HCT116 (cell line): Measurements from ENCODE around the gene UBE2E2. TPM values are rescaled to one million over a fixed set of nuclear protein-coding genes. Genes with fewer than 3 reads are reported as not detected.

Experiments used
- ATAC-seq: fragments of 200-7000 bp; cut with Tn5 transposase; 2 replicates; pipeline ENCODE4 v1.9.1; 2020; ENCODE audit warnings: mild to moderate bottlenecking, moderate library complexity
- BruUV-seq: library from RNA; stranded (reverse); fragments of 400-500 nt; replicated peaks from 2 replicates; lab custom pipeline; 2021; lab: Mats Ljungman, UMichigan
- CTCF ChIA-PET: fragments of 300-600 bp; sonication (Branson Sonifier 250); formaldehyde crosslinking; loops from one replicate; lab custom pipeline; 2021; ENCODE audit warnings: antibody characterized with exemption; lab: Charles Lee
- POLR2A ChIA-PET: fragments of 300-600, 350-600 bp; sonication (Branson Sonifier 250); formaldehyde crosslinking; loops from one replicate; lab custom pipeline; 2021; ENCODE audit warnings: antibody characterized with exemption; lab: Charles Lee
- RAD21 ChIA-PET, 2 experiments: fragments of 300-600 bp; sonication (Branson Sonifier 250); formaldehyde crosslinking; loops; one replicate each; lab custom pipeline; 2023; ENCODE audit warnings: low total read pairs in 2 of 2; ENCODE audit not compliant: uncharacterized antibody in 2 of 2, unreplicated experiment in 2 of 2, low non-redundant PET in 1 of 2; lab: Charles Lee
- DNase-seq: peaks from one replicate; pipeline ENCODE4 v3.0.0-alpha.2; 2010; ENCODE audit warnings: low read depth, low spot score
- H2AFZ ChIP-seq: fragments of 200-600 bp; shearing (Covaris generic), sonication (generic); 2 replicates; pipeline ENCODE4 v1.6.1; 2017; ENCODE audit warnings: low read depth, mixed run types, mixed read lengths, antibody characterized with exemption, low read length; ENCODE audit not compliant: poor library complexity, severe bottlenecking
- H3K27ac ChIP-seq: 2 replicates; pipeline ENCODE4 v1.5.1; 2012; ENCODE audit warnings: low read depth, low read length
- H3K27me3 ChIP-seq: fragments of 200-600 bp; sonication (generic); 2 replicates; pipeline ENCODE4 v1.6.1; 2016; ENCODE audit warnings: mixed run types, low read length, mixed read lengths; ENCODE audit not compliant: insufficient read depth
- H3K36me3 ChIP-seq, 2 experiments: fragments of 200-500 bp in 1 of 2; fragments of 200-600 bp in 1 of 2; sonication (Bioruptor generic) in 1 of 2; sonication (generic) in 1 of 2; 2 replicates each; pipeline versions ENCODE4 v1.5.1 to v1.6.1; 2014 to 2016; ENCODE audit warnings: low read length in 2 of 2, inconsistent platforms in 1 of 2, mixed read lengths in 1 of 2, mixed run types in 1 of 2; ENCODE audit not compliant: insufficient read depth in 2 of 2, control insufficient read depth in 1 of 2
- H3K4me1 ChIP-seq, 2 experiments: fragments of 200-600 bp in 1 of 2; sonication (generic) in 1 of 2; 2 replicates each; pipeline versions ENCODE4 v1.5.1 to v1.6.1; 2012 to 2017; ENCODE audit warnings: low read length in 2 of 2, inconsistent platforms in 1 of 2, mild to moderate bottlenecking in 1 of 2, mixed read lengths in 1 of 2, mixed run types in 1 of 2, moderate library complexity in 1 of 2; ENCODE audit not compliant: insufficient read depth in 2 of 2, control insufficient read depth in 1 of 2
- H3K4me2 ChIP-seq: fragments of 200-600 bp; sonication (generic); 2 replicates; pipeline ENCODE4 v1.6.1; 2017; ENCODE audit warnings: mixed run types, low read length, mixed read lengths
- H3K4me3 ChIP-seq, 2 experiments: fragments of 200-600 bp in 1 of 2; sonication (generic) in 1 of 2; replicated peaks in 1 of 2; 2 replicates each; pipeline ENCODE4 v1.5.1; 2011 to 2016; ENCODE audit warnings: low read length in 2 of 2, control low read depth in 1 of 2, low read depth in 1 of 2, mild to moderate bottlenecking in 1 of 2, mixed read lengths in 1 of 2, mixed run types in 1 of 2
- H3K79me2 ChIP-seq: fragments of 200-600 bp; sonication (generic); 2 replicates; pipeline ENCODE4 v1.6.1; 2017; ENCODE audit warnings: mild to moderate bottlenecking, mixed run types, low read length, moderate library complexity, mixed read lengths; ENCODE audit not compliant: insufficient read depth
- H3K9ac ChIP-seq: fragments of 200-600 bp; sonication (generic); 2 replicates; pipeline ENCODE4 v1.6.1; 2016; ENCODE audit warnings: low read length, mixed read lengths
- H3K9me2 ChIP-seq: fragments of 200-600 bp; sonication (generic), shearing (Covaris generic); 2 replicates; pipeline ENCODE4 v1.6.1; 2017; ENCODE audit warnings: mixed run types, mild to moderate bottlenecking, moderate library complexity; ENCODE audit not compliant: insufficient read depth
- H3K9me3 ChIP-seq, 2 experiments: fragments of 200-500 bp in 1 of 2; fragments of 200-600 bp in 1 of 2; sonication (Bioruptor generic) in 1 of 2; sonication (generic) in 1 of 2; 2 replicates each; pipeline ENCODE4 v1.6.1; 2014 to 2017; ENCODE audit warnings: low read length in 2 of 2, mixed read lengths in 2 of 2, inconsistent platforms in 1 of 2, low read depth in 1 of 2, mild to moderate bottlenecking in 1 of 2, mixed run types in 1 of 2, moderate library complexity in 1 of 2; ENCODE audit not compliant: control insufficient read depth in 1 of 2, insufficient read depth in 1 of 2
- H4K20me1 ChIP-seq: fragments of 200-600 bp; sonication (generic), shearing (Covaris generic); 2 replicates; pipeline ENCODE4 v1.6.1; 2017; ENCODE audit warnings: mixed run types, mild to moderate bottlenecking, moderate library complexity; ENCODE audit not compliant: insufficient read depth
- CEBPB ChIP-seq: IDR thresholded peaks from 2 replicates; pipeline ENCODE4 v1.6.1; 2012; ENCODE audit warnings: low read depth
- EGR1 ChIP-seq: IDR thresholded peaks from 2 replicates; pipeline ENCODE4 v1.6.1; 2012; ENCODE audit warnings: low read depth
- ELF1 ChIP-seq: IDR thresholded peaks from 2 replicates; pipeline ENCODE4 v1.6.1; 2012; ENCODE audit warnings: low read depth, borderline replicate concordance
- JUND ChIP-seq: IDR thresholded peaks from 2 replicates; pipeline ENCODE4 v1.6.1; 2012
- POLR2A ChIP-seq: IDR thresholded peaks from 2 replicates; pipeline ENCODE4 v1.7.0; 2011; ENCODE audit warnings: borderline replicate concordance; ENCODE audit not compliant: insufficient read depth, insufficient read length; ENCODE audit errors: extremely low read depth
- POLR2AphosphoS5 ChIP-seq: IDR thresholded peaks from 2 replicates; pipeline ENCODE4 v1.6.1; 2011; ENCODE audit warnings: mild to moderate bottlenecking, low read depth, low read length, moderate library complexity
- RAD21 ChIP-seq: IDR thresholded peaks from 2 replicates; pipeline ENCODE4 v1.6.1; 2012; ENCODE audit warnings: low read depth, mild to moderate bottlenecking
- SP1 ChIP-seq: IDR thresholded peaks from 2 replicates; pipeline ENCODE4 v1.6.1; 2012; ENCODE audit warnings: low read depth
- ZFX ChIP-seq: fragments of 450-650 bp; IDR thresholded peaks from 2 replicates; pipeline ENCODE4 v1.6.1; 2017
- ZNF274 ChIP-seq: fragments of 200-500 bp; sonication (Bioruptor generic); IDR thresholded peaks from 2 replicates; pipeline ENCODE4 v1.6.1; 2014; ENCODE audit warnings: mild to moderate bottlenecking, low read depth, low read length, inconsistent platforms
- intact Hi-C: fragments of 100-400 bp; cut with micrococcal nuclease; formaldehyde crosslinking; loops from 2 replicates; pipeline ENCODE4 v1.10.0; 2022
- total RNA-seq: library from RNA; stranded (reverse); gene quantifications from one replicate; pipeline ENCODE4 v1.2.1, GENCODE V29; 2021; ENCODE audit not compliant: unreplicated experiment
- TF ChIP-seq, protein P1 (sequence below): IDR thresholded peaks from 2 replicates; pipeline ENCODE4 v1.6.1; 2011; ENCODE audit warnings: mild to moderate bottlenecking, low read length, moderate library complexity; ENCODE audit not compliant: insufficient replicate concordance; ENCODE audit errors: extremely low read depth
- TF ChIP-seq, protein P2 (sequence below), 3 experiments: fragments of 200-600 bp in 1 of 3; sonication (generic) in 1 of 3; IDR thresholded peaks in 2 of 3; conservative IDR thresholded peaks in 1 of 3; 2 replicates each; pipeline ENCODE4 v1.5.1; 2012 to 2017; ENCODE audit warnings: low read depth in 2 of 3, low read length in 2 of 3, antibody characterized with exemption in 1 of 3, borderline replicate concordance in 1 of 3, control low read depth in 1 of 3, mild to moderate bottlenecking in 1 of 3, mixed read lengths in 1 of 3, mixed run types in 1 of 3, moderate library complexity in 1 of 3; ENCODE audit not compliant: insufficient read depth in 1 of 3
- TF ChIP-seq, protein P3 (sequence below): IDR thresholded peaks from 2 replicates; pipeline ENCODE4 v1.6.1; 2012; ENCODE audit warnings: low read depth

The UBE2E2 gene
- total RNA-seq, 1 experiment from 2014 or later = 21.4 TPM

DNA sequence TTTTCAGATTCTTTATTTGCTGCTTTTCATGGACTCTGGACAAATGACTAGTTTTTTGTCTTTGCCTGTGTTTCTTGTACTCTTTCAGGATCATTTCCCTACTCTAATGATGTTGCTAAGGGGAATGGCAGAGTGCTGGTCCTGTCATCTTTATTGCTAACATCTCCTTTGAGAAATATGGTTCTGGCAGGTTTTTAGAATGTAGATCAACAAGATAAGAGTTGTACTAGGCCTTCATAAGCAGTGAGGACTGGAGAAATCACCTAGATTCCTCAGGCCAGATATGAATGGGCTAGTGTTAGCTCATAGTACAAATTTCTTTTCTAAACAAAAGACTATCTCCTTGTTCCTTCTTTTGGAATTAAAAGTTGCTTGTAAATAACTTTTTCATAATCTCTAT, 156.0 kb downstream of the UBE2E2 start (continued):
- no peak for TF ChIP-seq ZFX
- no peak for TF ChIP-seq ELF1
- no peak for TF ChIP-seq JUND
- no peak for TF ChIP-seq POLR2A
- TF ChIP-seq POLR2AphosphoS5 = no peak
- no peak for TF ChIP-seq CEBPB
- TF ChIP-seq, protein P1, sequence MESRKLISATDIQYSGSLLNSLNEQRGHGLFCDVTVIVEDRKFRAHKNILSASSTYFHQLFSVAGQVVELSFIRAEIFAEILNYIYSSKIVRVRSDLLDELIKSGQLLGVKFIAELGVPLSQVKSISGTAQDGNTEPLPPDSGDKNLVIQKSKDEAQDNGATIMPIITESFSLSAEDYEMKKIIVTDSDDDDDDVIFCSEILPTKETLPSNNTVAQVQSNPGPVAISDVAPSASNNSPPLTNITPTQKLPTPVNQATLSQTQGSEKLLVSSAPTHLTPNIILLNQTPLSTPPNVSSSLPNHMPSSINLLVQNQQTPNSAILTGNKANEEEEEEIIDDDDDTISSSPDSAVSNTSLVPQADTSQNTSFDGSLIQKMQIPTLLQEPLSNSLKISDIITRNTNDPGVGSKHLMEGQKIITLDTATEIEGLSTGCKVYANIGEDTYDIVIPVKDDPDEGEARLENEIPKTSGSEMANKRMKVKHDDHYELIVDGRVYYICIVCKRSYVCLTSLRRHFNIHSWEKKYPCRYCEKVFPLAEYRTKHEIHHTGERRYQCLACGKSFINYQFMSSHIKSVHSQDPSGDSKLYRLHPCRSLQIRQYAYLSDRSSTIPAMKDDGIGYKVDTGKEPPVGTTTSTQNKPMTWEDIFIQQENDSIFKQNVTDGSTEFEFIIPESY = no peak
- TF ChIP-seq SP1 = no peak
- TF ChIP-seq, protein P2, sequence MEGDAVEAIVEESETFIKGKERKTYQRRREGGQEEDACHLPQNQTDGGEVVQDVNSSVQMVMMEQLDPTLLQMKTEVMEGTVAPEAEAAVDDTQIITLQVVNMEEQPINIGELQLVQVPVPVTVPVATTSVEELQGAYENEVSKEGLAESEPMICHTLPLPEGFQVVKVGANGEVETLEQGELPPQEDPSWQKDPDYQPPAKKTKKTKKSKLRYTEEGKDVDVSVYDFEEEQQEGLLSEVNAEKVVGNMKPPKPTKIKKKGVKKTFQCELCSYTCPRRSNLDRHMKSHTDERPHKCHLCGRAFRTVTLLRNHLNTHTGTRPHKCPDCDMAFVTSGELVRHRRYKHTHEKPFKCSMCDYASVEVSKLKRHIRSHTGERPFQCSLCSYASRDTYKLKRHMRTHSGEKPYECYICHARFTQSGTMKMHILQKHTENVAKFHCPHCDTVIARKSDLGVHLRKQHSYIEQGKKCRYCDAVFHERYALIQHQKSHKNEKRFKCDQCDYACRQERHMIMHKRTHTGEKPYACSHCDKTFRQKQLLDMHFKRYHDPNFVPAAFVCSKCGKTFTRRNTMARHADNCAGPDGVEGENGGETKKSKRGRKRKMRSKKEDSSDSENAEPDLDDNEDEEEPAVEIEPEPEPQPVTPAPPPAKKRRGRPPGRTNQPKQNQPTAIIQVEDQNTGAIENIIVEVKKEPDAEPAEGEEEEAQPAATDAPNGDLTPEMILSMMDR (IDR thresholded peaks at IDR 0.05 in 2 of 3, conservative IDR thresholded peaks at IDR 0.05 in 1 of 3; ENCODE audit: borderline replicate concordance in 1 of 3, insufficient read depth in 1 of 3, low read depth in 2 of 3, low read length in 2 of 3) = no peak

DNA sequence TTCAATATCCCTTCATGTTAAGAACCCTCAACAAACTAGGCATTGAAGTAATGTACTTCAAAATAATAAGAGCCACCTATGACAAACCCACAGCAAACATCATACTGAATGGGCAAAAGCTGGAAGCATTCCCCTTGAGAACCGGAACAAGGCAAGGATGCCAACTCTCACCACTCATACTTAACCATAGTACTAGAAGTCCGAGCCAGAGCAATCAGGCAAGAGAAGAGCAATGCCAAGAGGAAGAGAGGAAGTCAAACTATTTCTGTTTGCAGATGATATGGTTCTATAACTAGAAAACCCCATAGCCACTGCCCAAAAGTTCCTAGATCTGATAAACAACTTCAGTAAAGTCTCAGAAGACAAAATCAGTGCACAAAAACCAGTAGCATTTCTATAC, 161.9 kb downstream of the UBE2E2 start:
- Histone ChIP-seq H2AFZ (no peak overlapping the region), H3K4me3 (no peak overlapping the region), H3K27ac (no peak overlapping the region), H3K27me3 (no peaks in the 10 kb centered on the region), H3K4me2 (no peak overlapping the region), H3K36me3 (no peaks in the 10 kb centered on the region), H4K20me1 (no peaks in the 10 kb centered on the region), H3K4me1 (no peaks in the 10 kb centered on the region), H3K9ac (no peak overlapping the region), H3K9me3 (no peaks in the 10 kb centered on the region), H3K79me2 (no peaks in the 10 kb centered on the region), H3K9me2 (no peaks in the 10 kb centered on the region)
- ChIA-PET POLR2A (no interaction called here), CTCF (no interaction called here), RAD21 (no interaction called here)
- no peak for ATAC-seq
- no peak for TF ChIP-seq ELF1
- no peak for TF ChIP-seq RAD21
- TF ChIP-seq EGR1 = no peak
- TF ChIP-seq JUND = no peak
- no peak for TF ChIP-seq POLR2A
- TF ChIP-seq, protein P3, sequence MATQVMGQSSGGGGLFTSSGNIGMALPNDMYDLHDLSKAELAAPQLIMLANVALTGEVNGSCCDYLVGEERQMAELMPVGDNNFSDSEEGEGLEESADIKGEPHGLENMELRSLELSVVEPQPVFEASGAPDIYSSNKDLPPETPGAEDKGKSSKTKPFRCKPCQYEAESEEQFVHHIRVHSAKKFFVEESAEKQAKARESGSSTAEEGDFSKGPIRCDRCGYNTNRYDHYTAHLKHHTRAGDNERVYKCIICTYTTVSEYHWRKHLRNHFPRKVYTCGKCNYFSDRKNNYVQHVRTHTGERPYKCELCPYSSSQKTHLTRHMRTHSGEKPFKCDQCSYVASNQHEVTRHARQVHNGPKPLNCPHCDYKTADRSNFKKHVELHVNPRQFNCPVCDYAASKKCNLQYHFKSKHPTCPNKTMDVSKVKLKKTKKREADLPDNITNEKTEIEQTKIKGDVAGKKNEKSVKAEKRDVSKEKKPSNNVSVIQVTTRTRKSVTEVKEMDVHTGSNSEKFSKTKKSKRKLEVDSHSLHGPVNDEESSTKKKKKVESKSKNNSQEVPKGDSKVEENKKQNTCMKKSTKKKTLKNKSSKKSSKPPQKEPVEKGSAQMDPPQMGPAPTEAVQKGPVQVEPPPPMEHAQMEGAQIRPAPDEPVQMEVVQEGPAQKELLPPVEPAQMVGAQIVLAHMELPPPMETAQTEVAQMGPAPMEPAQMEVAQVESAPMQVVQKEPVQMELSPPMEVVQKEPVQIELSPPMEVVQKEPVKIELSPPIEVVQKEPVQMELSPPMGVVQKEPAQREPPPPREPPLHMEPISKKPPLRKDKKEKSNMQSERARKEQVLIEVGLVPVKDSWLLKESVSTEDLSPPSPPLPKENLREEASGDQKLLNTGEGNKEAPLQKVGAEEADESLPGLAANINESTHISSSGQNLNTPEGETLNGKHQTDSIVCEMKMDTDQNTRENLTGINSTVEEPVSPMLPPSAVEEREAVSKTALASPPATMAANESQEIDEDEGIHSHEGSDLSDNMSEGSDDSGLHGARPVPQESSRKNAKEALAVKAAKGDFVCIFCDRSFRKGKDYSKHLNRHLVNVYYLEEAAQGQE = no peak
- TF ChIP-seq ZNF274 = no peak
- no TSS peak for BruUV-seq
- intact Hi-C loops = no loop called here
- no peak for DNase-seq
